HCT116 (cell line): ENCODE measurements around the gene FGFRL1. TPM values are rescaled to one million over a fixed set of nuclear protein-coding genes. Genes with fewer than 3 reads are reported as not detected.

ENCODE experiments used
- ATAC-seq: fragments of 200-7000 bp; cut with Tn5 transposase; 2 replicates; pipeline ENCODE4 v1.9.1; 2020; ENCODE audit warnings: mild to moderate bottlenecking, moderate library complexity
- BruUV-seq: library from RNA; stranded (reverse); fragments of 400-500 nt; replicated peaks from 2 replicates; lab custom pipeline; 2021; lab: Mats Ljungman, UMichigan
- CTCF ChIA-PET: fragments of 300-600 bp; sonication (Branson Sonifier 250); formaldehyde crosslinking; loops from one replicate; lab custom pipeline; 2021; ENCODE audit warnings: antibody characterized with exemption; lab: Charles Lee
- POLR2A ChIA-PET: fragments of 300-600, 350-600 bp; sonication (Branson Sonifier 250); formaldehyde crosslinking; loops from one replicate; lab custom pipeline; 2021; ENCODE audit warnings: antibody characterized with exemption; lab: Charles Lee
- RAD21 ChIA-PET, 2 experiments: fragments of 300-600 bp; sonication (Branson Sonifier 250); formaldehyde crosslinking; loops; one replicate each; lab custom pipeline; 2023; ENCODE audit warnings: low total read pairs in 2 of 2; ENCODE audit not compliant: uncharacterized antibody in 2 of 2, unreplicated experiment in 2 of 2, low non-redundant PET in 1 of 2; lab: Charles Lee
- DNase-seq: peaks from one replicate; pipeline ENCODE4 v3.0.0-alpha.2; 2010; ENCODE audit warnings: low read depth, low spot score
- H2AFZ ChIP-seq: fragments of 200-600 bp; shearing (Covaris generic), sonication (generic); 2 replicates; pipeline ENCODE4 v1.6.1; 2017; ENCODE audit warnings: low read depth, mixed run types, mixed read lengths, antibody characterized with exemption, low read length; ENCODE audit not compliant: poor library complexity, severe bottlenecking
- H3K27ac ChIP-seq: 2 replicates; pipeline ENCODE4 v1.5.1; 2012; ENCODE audit warnings: low read depth, low read length
- H3K27me3 ChIP-seq: fragments of 200-600 bp; sonication (generic); 2 replicates; pipeline ENCODE4 v1.6.1; 2016; ENCODE audit warnings: mixed run types, low read length, mixed read lengths; ENCODE audit not compliant: insufficient read depth
- H3K36me3 ChIP-seq, 2 experiments: fragments of 200-500 bp in 1 of 2; fragments of 200-600 bp in 1 of 2; sonication (Bioruptor generic) in 1 of 2; sonication (generic) in 1 of 2; 2 replicates each; pipeline versions ENCODE4 v1.5.1 to v1.6.1; 2014 to 2016; ENCODE audit warnings: low read length in 2 of 2, inconsistent platforms in 1 of 2, mixed read lengths in 1 of 2, mixed run types in 1 of 2; ENCODE audit not compliant: insufficient read depth in 2 of 2, control insufficient read depth in 1 of 2
- H3K4me1 ChIP-seq, 2 experiments: fragments of 200-600 bp in 1 of 2; sonication (generic) in 1 of 2; 2 replicates each; pipeline versions ENCODE4 v1.5.1 to v1.6.1; 2012 to 2017; ENCODE audit warnings: low read length in 2 of 2, inconsistent platforms in 1 of 2, mild to moderate bottlenecking in 1 of 2, mixed read lengths in 1 of 2, mixed run types in 1 of 2, moderate library complexity in 1 of 2; ENCODE audit not compliant: insufficient read depth in 2 of 2, control insufficient read depth in 1 of 2
- H3K4me2 ChIP-seq: fragments of 200-600 bp; sonication (generic); 2 replicates; pipeline ENCODE4 v1.6.1; 2017; ENCODE audit warnings: mixed run types, low read length, mixed read lengths
- H3K4me3 ChIP-seq, 2 experiments: fragments of 200-600 bp in 1 of 2; sonication (generic) in 1 of 2; replicated peaks in 1 of 2; 2 replicates each; pipeline ENCODE4 v1.5.1; 2011 to 2016; ENCODE audit warnings: low read length in 2 of 2, control low read depth in 1 of 2, low read depth in 1 of 2, mild to moderate bottlenecking in 1 of 2, mixed read lengths in 1 of 2, mixed run types in 1 of 2
- H3K79me2 ChIP-seq: fragments of 200-600 bp; sonication (generic); 2 replicates; pipeline ENCODE4 v1.6.1; 2017; ENCODE audit warnings: mild to moderate bottlenecking, mixed run types, low read length, moderate library complexity, mixed read lengths; ENCODE audit not compliant: insufficient read depth
- H3K9ac ChIP-seq: fragments of 200-600 bp; sonication (generic); 2 replicates; pipeline ENCODE4 v1.6.1; 2016; ENCODE audit warnings: low read length, mixed read lengths
- H3K9me2 ChIP-seq: fragments of 200-600 bp; sonication (generic), shearing (Covaris generic); 2 replicates; pipeline ENCODE4 v1.6.1; 2017; ENCODE audit warnings: mixed run types, mild to moderate bottlenecking, moderate library complexity; ENCODE audit not compliant: insufficient read depth
- H3K9me3 ChIP-seq, 2 experiments: fragments of 200-500 bp in 1 of 2; fragments of 200-600 bp in 1 of 2; sonication (Bioruptor generic) in 1 of 2; sonication (generic) in 1 of 2; 2 replicates each; pipeline ENCODE4 v1.6.1; 2014 to 2017; ENCODE audit warnings: low read length in 2 of 2, mixed read lengths in 2 of 2, inconsistent platforms in 1 of 2, low read depth in 1 of 2, mild to moderate bottlenecking in 1 of 2, mixed run types in 1 of 2, moderate library complexity in 1 of 2; ENCODE audit not compliant: control insufficient read depth in 1 of 2, insufficient read depth in 1 of 2
- H4K20me1 ChIP-seq: fragments of 200-600 bp; sonication (generic), shearing (Covaris generic); 2 replicates; pipeline ENCODE4 v1.6.1; 2017; ENCODE audit warnings: mixed run types, mild to moderate bottlenecking, moderate library complexity; ENCODE audit not compliant: insufficient read depth
- EGR1 ChIP-seq: IDR thresholded peaks from 2 replicates; pipeline ENCODE4 v1.6.1; 2012; ENCODE audit warnings: low read depth
- ELF1 ChIP-seq: IDR thresholded peaks from 2 replicates; pipeline ENCODE4 v1.6.1; 2012; ENCODE audit warnings: low read depth, borderline replicate concordance
- FOSL1 ChIP-seq: IDR thresholded peaks from 2 replicates; pipeline ENCODE4 v1.6.1; 2012; ENCODE audit warnings: low read depth
- REST ChIP-seq: IDR thresholded peaks from 2 replicates; pipeline ENCODE4 v1.6.1; 2012; ENCODE audit warnings: low read depth
- SP1 ChIP-seq: IDR thresholded peaks from 2 replicates; pipeline ENCODE4 v1.6.1; 2012; ENCODE audit warnings: low read depth
- TCF7L2 ChIP-seq: IDR thresholded peaks from 2 replicates; pipeline ENCODE4 v1.7.0; 2011; ENCODE audit warnings: borderline replicate concordance, inconsistent platforms; ENCODE audit not compliant: insufficient read depth, insufficient read length; ENCODE audit errors: extremely low read depth
- intact Hi-C: fragments of 100-400 bp; cut with micrococcal nuclease; formaldehyde crosslinking; loops from 2 replicates; pipeline ENCODE4 v1.10.0; 2022
- total RNA-seq: library from RNA; stranded (reverse); gene quantifications from one replicate; pipeline ENCODE4 v1.2.1, GENCODE V29; 2021; ENCODE audit not compliant: unreplicated experiment

FGFRL1 gene
- total RNA-seq, 1 experiment from 2014 or later = 91.1 TPM

DNA sequence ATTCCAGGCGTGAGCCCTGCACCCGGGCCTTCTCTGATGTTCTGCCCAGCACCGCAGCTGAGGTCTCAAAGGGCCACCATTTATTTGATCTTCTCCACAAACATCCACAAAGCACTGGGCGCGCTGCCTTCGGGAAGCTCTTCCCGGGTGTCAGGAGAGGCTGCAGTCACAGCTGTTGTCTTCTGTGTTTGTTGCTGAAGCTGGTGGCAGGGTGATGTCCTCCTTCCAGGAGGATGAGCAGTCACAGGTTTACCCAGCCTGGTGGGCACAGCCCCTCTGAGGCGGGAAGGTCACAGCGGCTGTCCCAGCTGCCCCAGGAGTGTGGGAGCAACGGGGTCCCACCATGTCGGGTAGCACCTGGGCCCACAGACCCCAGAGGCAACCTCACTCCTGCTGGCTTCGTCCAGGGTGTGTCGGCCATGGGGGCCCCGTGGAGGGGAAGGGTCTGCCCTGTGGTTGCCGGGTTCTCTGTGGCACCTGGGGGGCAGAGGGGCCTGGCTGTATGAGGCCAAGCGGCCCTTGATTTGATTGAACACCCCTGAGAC is 27.6 kb downstream of the FGFRL1 start:
- Histone ChIP-seq H3K9me2 (no peaks in the 10 kb centered on the region), H3K27ac (peak overlapping the region; percentile 65; the same call in 1 of the 2 replicates), H3K4me3 (no peak overlapping the region), H2AFZ (no peak overlapping the region), H3K27me3 (no peaks in the 10 kb centered on the region), H3K4me1 (peaks cover 41 to 58% of the 10 kb centered on the region in 2 experiments), H4K20me1 (no peaks in the 10 kb centered on the region), H3K79me2 (no peaks in the 10 kb centered on the region), H3K9ac (peak overlapping the region; percentile 40), H3K36me3 (no peaks in the 10 kb centered on the region), H3K9me3 (no peaks in the 10 kb centered on the region), H3K4me2 (peak overlapping the region; percentile 59)
- RAD21 ChIA-PET = no interaction called here
- CTCF ChIA-PET = no interaction called here
- no peak for TF ChIP-seq REST
- TF ChIP-seq SP1 = no peak
- no peak for TF ChIP-seq FOSL1
- TF ChIP-seq ELF1 = no peak
- TF ChIP-seq TCF7L2 = no peak
- TF ChIP-seq EGR1 = no peak
- POLR2A ChIA-PET = no interaction called here
- intact Hi-C loops = no loop called here
- ATAC-seq = no peak
- BruUV-seq = no TSS peak
- no peak for DNase-seq
